GM18517 (cell line): ENCODE results near the gene GPR55.
A peak's percentile ranks its signal among the peaks of the same experiment; 100 is the strongest.

Experiments used
- ATAC-seq: cut with Tn5 transposase; IDR thresholded peaks from one replicate; pipeline ENCODE4 v1.9.1; 2021; ENCODE audit warnings: mild to moderate bottlenecking, moderate library complexity; ENCODE audit not compliant: unreplicated experiment

GPR55 gene

GRCh38 chr2:230886671-230887071, 38.4 kb downstream of the GPR55 start:
- ATAC-seq: no peak

- no peak for ATAC-seq
Observed at GRCh38 chr2:230886206-230886605, 38.8 kb downstream of the GPR55 start.

GRCh38 chr2:230885463-230886130, 39.4 kb downstream of the GPR55 start:
- no peak for ATAC-seq

GRCh38 chr2:230881840-230882239, 43.2 kb downstream of the GPR55 start:
- ATAC-seq: no peak

- no peak for ATAC-seq
Observed at GRCh38 chr2:230879891-230880290, 45.2 kb downstream of the GPR55 start.

GRCh38 chr2:230879271-230879882, 45.7 kb downstream of the GPR55 start:
- no peak for ATAC-seq

GRCh38 chr2:230878599-230879188, 46.3 kb downstream of the GPR55 start:
- no peak for ATAC-seq

GRCh38 chr2:230877759-230878598, 47.1 kb downstream of the GPR55 start:
- ATAC-seq: no peak

GRCh38 chr2:230877116-230877758, 47.8 kb downstream of the GPR55 start:
- no peak for ATAC-seq

GRCh38 chr2:230875347-230876315, 49.4 kb downstream of the GPR55 start:
- no peak for ATAC-seq

- no peak for ATAC-seq
Observed at GRCh38 chr2:230874876-230875275, 50.2 kb downstream of the GPR55 start.

GRCh38 chr2:230874456-230874855, 50.6 kb downstream of the GPR55 start:
- no peak for ATAC-seq

- ATAC-seq: peak; percentile 75
Observed at GRCh38 chr2:230873661-230874401, 51.2 kb downstream of the GPR55 start.

GRCh38 chr2:230872968-230873660, 51.9 kb downstream of the GPR55 start:
- ATAC-seq: peak; percentile 85

GRCh38 chr2:230872151-230872967, 52.7 kb downstream of the GPR55 start:
- no peak for ATAC-seq

- ATAC-seq: no peak
Observed at GRCh38 chr2:230871361-230872150, 53.5 kb downstream of the GPR55 start.
